ENCODE results near the gene TAF1C.
"Not testable (repeated sequence)": the region's sequence is repeated elsewhere in the genome, so short reads cannot be mapped to it uniquely, and the experiment has no call there.

Gene TAF1C

GRCh38 chr16:84225126-84225525, 38.3 kb upstream of the TAF1C start:
- DNase-seq (ENCODE audit: low read depth, low spot score), result no peak
- WGBS (ENCODE audit: insufficient coverage, insufficient read length), result no CpG with 5 or more reads among the region's 3 CpGs
- no peaks in the 10 kb centered on the region for H3K9me3 ChIP-seq (ENCODE audit: control insufficient read depth, insufficient read depth, low read length)

GRCh38 chr16:84224554-84224953, 37.7 kb upstream of the TAF1C start:
- Histone ChIP-seq H3K4me3 (ENCODE audit: low read length) (no peak overlapping the region), H3K9me3 (ENCODE audit: control insufficient read depth, insufficient read depth, low read length) (no peaks in the 10 kb centered on the region), H3K36me3 (ENCODE audit: control insufficient read depth, insufficient read depth, low read length) (no peaks in the 10 kb centered on the region), H3K27me3 (ENCODE audit: control insufficient read depth, insufficient read depth, low read length) (no peaks in the 10 kb centered on the region), H3K27ac (ENCODE audit: low read length) (no peak overlapping the region), H3K4me1 (ENCODE audit: control insufficient read depth, insufficient read depth, low read length) (peaks cover 5% of the 10 kb centered on the region; the same call in 1 of the 2 replicates)
- WGBS (ENCODE audit: insufficient coverage, insufficient read length), result no CpG with 5 or more reads among the region's 3 CpGs
- DNase-seq (ENCODE audit: low read depth, low spot score), result no peak

More at GRCh38 chr16:84225126-84225525, 38.3 kb upstream of the TAF1C start:
- H3K27me3 ChIP-seq (ENCODE audit: control insufficient read depth, insufficient read depth, low read length), result no peaks in the 10 kb centered on the region
- H3K4me1 ChIP-seq (ENCODE audit: control insufficient read depth, insufficient read depth, low read length), result peaks cover 5% of the 10 kb centered on the region; the same call in 1 of the 2 replicates
- H3K4me3 ChIP-seq (ENCODE audit: low read length), result no peak overlapping the region
- H3K27ac ChIP-seq (ENCODE audit: low read length), result no peak overlapping the region
- H3K36me3 ChIP-seq (ENCODE audit: control insufficient read depth, insufficient read depth, low read length), result no peaks in the 10 kb centered on the region

GRCh38 chr16:84223456-84223855, 36.6 kb upstream of the TAF1C start:
- no peaks in the 10 kb centered on the region for H3K9me3 ChIP-seq (ENCODE audit: control insufficient read depth, insufficient read depth, low read length)
- H3K27ac ChIP-seq (ENCODE audit: low read length), result no peak overlapping the region
- H3K4me3 ChIP-seq (ENCODE audit: low read length), result no peak overlapping the region
- H3K27me3 ChIP-seq (ENCODE audit: control insufficient read depth, insufficient read depth, low read length), result no peaks in the 10 kb centered on the region
- WGBS (ENCODE audit: insufficient coverage, insufficient read length), result no CpG with 5 or more reads among the region's 4 CpGs
- no peaks in the 10 kb centered on the region for H3K36me3 ChIP-seq (ENCODE audit: control insufficient read depth, insufficient read depth, low read length)
- no peak for DNase-seq (ENCODE audit: low read depth, low spot score)
- peaks cover 3% of the 10 kb centered on the region; the same call in 1 of the 2 replicates for H3K4me1 ChIP-seq (ENCODE audit: control insufficient read depth, insufficient read depth, low read length)

- no CpG with 5 or more reads among the region's 1 CpG for WGBS (ENCODE audit: insufficient coverage, insufficient read length)
- Histone ChIP-seq H3K4me3 (ENCODE audit: low read length) (no peak overlapping the region), H3K27ac (ENCODE audit: low read length) (no peak overlapping the region), H3K4me1 (ENCODE audit: control insufficient read depth, insufficient read depth, low read length) (no peaks in the 10 kb centered on the region; the same call in 1 of the 2 replicates), H3K9me3 (ENCODE audit: control insufficient read depth, insufficient read depth, low read length) (no peaks in the 10 kb centered on the region), H3K27me3 (ENCODE audit: control insufficient read depth, insufficient read depth, low read length) (no peaks in the 10 kb centered on the region), H3K36me3 (ENCODE audit: control insufficient read depth, insufficient read depth, low read length) (no peaks in the 10 kb centered on the region)
- DNase-seq (ENCODE audit: low read depth, low spot score), result no peak
Measured at GRCh38 chr16:84220851-84221250, 34.0 kb upstream of the TAF1C start.

GRCh38 chr16:84218956-84219355, 32.1 kb upstream of the TAF1C start:
- no peaks in the 10 kb centered on the region for H3K9me3 ChIP-seq (ENCODE audit: control insufficient read depth, insufficient read depth, low read length)
- no CpG with 5 or more reads among the region's 6 CpGs for WGBS (ENCODE audit: insufficient coverage, insufficient read length)

GRCh38 chr16:84218176-84218823, 31.4 kb upstream of the TAF1C start:
- H3K36me3 ChIP-seq (ENCODE audit: control insufficient read depth, insufficient read depth, low read length), result no peaks in the 10 kb centered on the region
- WGBS (ENCODE audit: insufficient coverage, insufficient read length), result no CpG with 5 or more reads among the region's 17 CpGs
- no peaks in the 10 kb centered on the region for H3K4me1 ChIP-seq (ENCODE audit: control insufficient read depth, insufficient read depth, low read length)
- DNase-seq (ENCODE audit: low read depth, low spot score), result no peak
- H3K27ac ChIP-seq (ENCODE audit: low read length), result no peak overlapping the region
- no peaks in the 10 kb centered on the region for H3K27me3 ChIP-seq (ENCODE audit: control insufficient read depth, insufficient read depth, low read length)
- no peak overlapping the region for H3K4me3 ChIP-seq (ENCODE audit: low read length)
- H3K9me3 ChIP-seq (ENCODE audit: control insufficient read depth, insufficient read depth, low read length), result no peaks in the 10 kb centered on the region

More at GRCh38 chr16:84218956-84219355, 32.1 kb upstream of the TAF1C start:
- no peaks in the 10 kb centered on the region for H3K36me3 ChIP-seq (ENCODE audit: control insufficient read depth, insufficient read depth, low read length)
- H3K4me3 ChIP-seq (ENCODE audit: low read length), result no peak overlapping the region
- H3K27me3 ChIP-seq (ENCODE audit: control insufficient read depth, insufficient read depth, low read length), result no peaks in the 10 kb centered on the region
- no peaks in the 10 kb centered on the region for H3K4me1 ChIP-seq (ENCODE audit: control insufficient read depth, insufficient read depth, low read length)
- DNase-seq (ENCODE audit: low read depth, low spot score), result no peak
- H3K27ac ChIP-seq (ENCODE audit: low read length), result no peak overlapping the region

GRCh38 chr16:84216144-84216543, 29.3 kb upstream of the TAF1C start:
- H3K4me1 ChIP-seq (ENCODE audit: control insufficient read depth, insufficient read depth, low read length); H3K27ac ChIP-seq (ENCODE audit: low read length); H3K9me3 ChIP-seq (ENCODE audit: control insufficient read depth, insufficient read depth, low read length); DNase-seq (ENCODE audit: low read depth, low spot score); H3K4me3 ChIP-seq (ENCODE audit: low read length); H3K27me3 ChIP-seq (ENCODE audit: control insufficient read depth, insufficient read depth, low read length); H3K36me3 ChIP-seq (ENCODE audit: control insufficient read depth, insufficient read depth, low read length): not testable (repeated sequence)
- no CpG with 5 or more reads among the region's 3 CpGs for WGBS (ENCODE audit: insufficient coverage, insufficient read length)

GRCh38 chr16:84215531-84215930, 28.7 kb upstream of the TAF1C start:
- no CpG with 5 or more reads among the region's 5 CpGs for WGBS (ENCODE audit: insufficient coverage, insufficient read length)
- H3K4me3 ChIP-seq (ENCODE audit: low read length), result no peak overlapping the region
- no peaks in the 10 kb centered on the region for H3K4me1 ChIP-seq (ENCODE audit: control insufficient read depth, insufficient read depth, low read length)
- no peaks in the 10 kb centered on the region for H3K36me3 ChIP-seq (ENCODE audit: control insufficient read depth, insufficient read depth, low read length)
- H3K27me3 ChIP-seq (ENCODE audit: control insufficient read depth, insufficient read depth, low read length), result no peaks in the 10 kb centered on the region
- no peak for DNase-seq (ENCODE audit: low read depth, low spot score)
- H3K9me3 ChIP-seq (ENCODE audit: control insufficient read depth, insufficient read depth, low read length), result no peaks in the 10 kb centered on the region
- H3K27ac ChIP-seq (ENCODE audit: low read length), result no peak overlapping the region

- Histone ChIP-seq H3K36me3 (ENCODE audit: control insufficient read depth, insufficient read depth, low read length) (no peaks in the 10 kb centered on the region), H3K9me3 (ENCODE audit: control insufficient read depth, insufficient read depth, low read length) (no peaks in the 10 kb centered on the region), H3K4me3 (ENCODE audit: low read length) (no peak overlapping the region), H3K27me3 (ENCODE audit: control insufficient read depth, insufficient read depth, low read length) (no peaks in the 10 kb centered on the region), H3K27ac (ENCODE audit: low read length) (no peak overlapping the region), H3K4me1 (ENCODE audit: control insufficient read depth, insufficient read depth, low read length) (no peaks in the 10 kb centered on the region)
- no peak for DNase-seq (ENCODE audit: low read depth, low spot score)
- no CpG with 5 or more reads among the region's 15 CpGs for WGBS (ENCODE audit: insufficient coverage, insufficient read length)
Measured at GRCh38 chr16:84214451-84215066, 27.7 kb upstream of the TAF1C start.

- Histone ChIP-seq H3K4me3 (ENCODE audit: low read length) (no peak overlapping the region), H3K27ac (ENCODE audit: low read length) (no peak overlapping the region), H3K27me3 (ENCODE audit: control insufficient read depth, insufficient read depth, low read length) (no peaks in the 10 kb centered on the region), H3K4me1 (ENCODE audit: control insufficient read depth, insufficient read depth, low read length) (no peaks in the 10 kb centered on the region), H3K9me3 (ENCODE audit: control insufficient read depth, insufficient read depth, low read length) (no peaks in the 10 kb centered on the region), H3K36me3 (ENCODE audit: control insufficient read depth, insufficient read depth, low read length) (no peaks in the 10 kb centered on the region)
- DNase-seq (ENCODE audit: low read depth, low spot score), result no peak
- no CpG with 5 or more reads among the region's 4 CpGs for WGBS (ENCODE audit: insufficient coverage, insufficient read length)
Measured at GRCh38 chr16:84212631-84213030, 25.8 kb upstream of the TAF1C start.

GRCh38 chr16:84212154-84212553, 25.3 kb upstream of the TAF1C start:
- WGBS (ENCODE audit: insufficient coverage, insufficient read length), result no CpG with 5 or more reads among the region's 4 CpGs
- Histone ChIP-seq H3K9me3 (ENCODE audit: control insufficient read depth, insufficient read depth, low read length) (no peaks in the 10 kb centered on the region), H3K4me1 (ENCODE audit: control insufficient read depth, insufficient read depth, low read length) (no peaks in the 10 kb centered on the region), H3K36me3 (ENCODE audit: control insufficient read depth, insufficient read depth, low read length) (no peaks in the 10 kb centered on the region), H3K4me3 (ENCODE audit: low read length) (no peak overlapping the region), H3K27ac (ENCODE audit: low read length) (no peak overlapping the region), H3K27me3 (ENCODE audit: control insufficient read depth, insufficient read depth, low read length) (no peaks in the 10 kb centered on the region)
- no peak for DNase-seq (ENCODE audit: low read depth, low spot score)

Data from iPS DF 6.9 (cell line).